Stimulated activated naive CD8-positive, alpha-beta T cell treated with anti-CD3 and anti-CD28 coated beads, Interleukin-15, Interleukin-2, amounts not matched to agents 100 U/mL and 50 U/mL, for 24 hours (primary cell): ENCODE results near the gene FIGLA.
"Not testable (repeated sequence)": the region's sequence is repeated elsewhere in the genome, so short reads cannot be mapped to it uniquely, and the experiment has no call there.

Source experiments
- ATAC-seq: fragments of 150-1000 bp; cut with Tn5 transposase; one replicate; pipeline ENCODE4 v1.10.0; 2021
- DNase-seq: peaks from one replicate; pipeline ENCODE4 v3.0.0; 2021

The FIGLA gene

DNA sequence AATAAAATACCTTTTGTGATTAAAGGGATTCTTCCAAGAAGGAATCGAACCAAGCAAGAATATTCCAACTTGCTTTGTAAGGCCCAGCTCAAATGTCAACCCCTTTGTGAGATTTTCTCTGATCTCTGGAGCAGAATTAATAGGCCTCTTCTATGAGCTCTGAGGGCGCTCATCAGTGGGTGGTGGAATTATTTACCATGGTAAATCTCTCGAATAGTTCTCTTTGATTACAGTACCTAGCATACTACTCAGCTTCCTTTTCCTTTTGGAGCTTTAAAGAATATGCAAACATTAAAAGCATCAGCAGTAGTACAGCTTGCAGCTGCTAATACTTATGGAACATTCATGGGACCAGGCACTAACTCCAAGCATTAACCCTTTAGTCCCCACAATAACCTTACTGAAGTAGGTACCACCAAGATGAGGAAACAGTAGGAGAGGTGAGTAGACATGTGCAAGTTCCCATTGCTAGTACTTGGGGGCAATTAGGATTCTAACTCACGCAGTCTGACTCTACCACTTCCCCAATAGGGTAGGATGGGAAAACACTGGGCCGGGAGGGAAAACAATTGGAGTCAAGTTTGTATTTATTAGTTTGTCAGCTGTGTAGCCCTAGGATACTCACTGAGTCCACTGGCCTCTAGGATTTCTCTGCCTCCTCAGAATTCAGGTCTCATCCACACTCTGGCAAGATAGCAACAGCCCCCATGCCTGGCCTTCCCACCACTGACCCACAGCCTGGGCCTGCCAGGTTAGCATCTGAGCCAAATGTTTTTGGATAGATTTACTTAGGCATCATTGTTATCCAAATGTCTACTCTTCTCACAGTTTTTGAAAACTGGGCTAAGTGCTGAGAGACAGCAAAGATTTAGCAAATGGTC lies 44.1 kb downstream of the FIGLA start:
- DNase-seq = no peak
- ATAC-seq = no peak

DNA sequence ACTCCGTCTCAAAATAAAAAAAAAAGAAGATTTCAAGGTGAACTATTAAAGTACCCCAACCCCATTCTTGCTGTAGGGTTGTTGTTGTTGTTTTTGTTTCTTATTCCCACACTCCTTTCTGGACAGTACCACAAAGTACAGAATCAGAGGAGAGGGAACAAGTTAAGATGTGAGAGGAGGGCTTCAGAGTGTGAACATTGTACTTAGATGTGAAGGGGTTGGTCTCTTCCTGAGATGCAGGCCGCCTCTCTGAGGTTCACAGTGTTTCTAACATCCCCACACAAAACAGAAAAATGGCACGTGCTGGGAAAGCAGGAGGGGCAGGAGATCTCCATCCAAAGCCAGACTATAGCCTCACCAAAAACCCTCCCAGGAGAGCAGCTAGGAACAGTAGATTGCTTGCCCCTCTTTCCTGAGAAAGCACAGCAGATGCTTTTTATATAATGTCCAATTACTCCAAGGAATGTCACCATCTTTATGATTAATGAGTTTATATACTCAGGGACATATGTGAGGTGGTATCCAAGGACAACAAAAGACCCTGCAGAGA lies 45.1 kb downstream of the FIGLA start:
- ATAC-seq = no peak
- no peak for DNase-seq

DNA sequence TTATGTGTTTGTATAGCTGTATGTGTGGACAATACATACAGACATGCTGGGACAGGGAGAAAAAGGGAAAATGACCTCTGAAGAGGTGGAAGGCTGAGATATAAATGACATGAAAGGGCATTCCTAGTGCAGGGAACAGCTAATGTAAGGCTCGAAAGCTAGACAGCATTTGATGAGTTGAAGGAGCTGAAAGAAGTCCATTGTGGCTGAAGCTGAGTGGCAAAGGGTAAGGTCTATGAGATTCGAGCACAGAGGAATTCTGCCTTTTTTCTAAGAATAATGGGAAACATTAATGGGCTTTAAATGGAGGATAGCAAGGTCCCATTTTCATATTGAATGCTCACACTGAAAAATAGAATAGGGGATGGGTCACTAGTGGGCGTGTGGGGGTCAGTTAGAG lies 46.0 kb downstream of the FIGLA start:
- ATAC-seq (no peak), DNase-seq (no peak)

DNA sequence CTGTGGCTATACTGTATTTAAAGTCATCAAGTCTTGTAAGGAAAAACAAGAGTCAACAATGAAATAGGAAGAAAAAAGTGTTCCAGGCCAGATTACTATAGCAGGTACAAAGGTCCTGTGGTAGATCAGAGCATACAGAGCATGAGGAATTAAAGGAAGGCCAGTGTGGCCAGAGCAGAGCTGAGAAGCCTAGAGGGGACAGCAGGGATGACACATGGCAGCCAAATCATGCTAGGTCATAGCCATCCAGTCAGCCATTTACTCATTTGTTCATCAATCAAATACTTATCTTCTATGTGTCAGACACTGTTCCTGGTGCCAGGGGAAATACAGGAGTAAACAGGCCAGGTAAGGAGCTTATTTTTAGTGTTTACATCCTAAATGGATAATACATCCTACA lies 46.8 kb downstream of the FIGLA start:
- no peak for DNase-seq
- ATAC-seq = no peak

GRCh38 chr2:70743068-70743467 lies 47.4 kb downstream of the FIGLA start:
- no peak for ATAC-seq

DNA sequence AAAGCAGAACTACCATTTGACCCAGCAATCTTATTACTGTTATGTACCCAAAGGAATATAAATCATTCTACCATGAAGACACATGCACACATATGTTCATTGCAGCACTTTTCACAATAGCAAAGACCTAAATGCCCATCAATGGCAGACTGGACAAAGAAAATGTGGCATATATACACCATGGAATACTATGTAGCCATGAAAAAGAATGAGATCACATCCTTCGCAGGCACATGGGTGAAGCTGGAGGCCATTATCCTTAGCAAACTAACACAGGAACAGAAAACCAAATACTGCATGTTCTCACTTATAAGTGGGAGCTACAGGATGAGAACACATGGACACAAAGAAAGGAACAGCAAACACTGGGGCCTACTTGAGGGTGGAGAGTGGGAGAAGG lies 51.0 kb downstream of the FIGLA start:
- DNase-seq, ATAC-seq: not testable (repeated sequence)

More at GRCh38 chr2:70743068-70743467, 47.4 kb downstream of the FIGLA start:
- no peak for DNase-seq

DNA sequence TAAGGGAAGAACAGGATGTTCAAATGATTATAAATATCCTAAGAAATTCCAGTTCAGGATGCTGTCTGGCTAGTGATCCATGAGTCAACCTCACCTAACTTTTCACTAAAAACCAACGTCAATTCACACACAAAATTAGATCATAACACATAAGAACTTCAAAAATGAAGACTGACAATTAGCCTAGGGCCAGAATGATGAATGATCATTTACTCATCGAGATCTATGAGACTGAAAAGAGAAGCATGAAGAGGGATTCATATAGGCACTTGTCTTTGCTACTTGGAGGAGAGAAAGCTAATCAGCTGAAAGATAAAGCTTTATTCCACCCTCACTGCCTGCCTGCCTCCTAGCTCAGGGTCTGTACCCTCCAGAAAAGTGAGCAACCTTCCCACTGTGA lies 52.3 kb downstream of the FIGLA start:
- no peak for DNase-seq
- no peak for ATAC-seq

DNA sequence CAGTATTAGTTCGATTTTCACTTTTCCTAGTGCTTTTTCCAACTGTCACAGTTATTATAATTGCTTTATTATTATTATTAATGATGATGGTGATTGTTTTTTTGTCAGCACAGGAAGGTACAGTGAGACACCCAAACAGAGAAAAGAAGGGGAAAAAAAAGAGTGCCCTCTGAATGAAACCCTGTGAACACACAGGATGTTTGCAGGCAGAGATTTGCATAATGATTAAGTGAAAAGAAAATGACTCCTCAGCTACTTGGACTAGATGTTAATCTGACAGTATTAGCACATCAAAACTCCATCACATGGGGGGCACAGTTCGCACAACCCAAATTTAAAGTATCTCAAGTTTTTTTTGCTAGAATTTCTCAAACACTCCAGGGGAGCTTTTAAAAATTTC lies 55.4 kb downstream of the FIGLA start:
- DNase-seq (no peak), ATAC-seq (no peak)

DNA sequence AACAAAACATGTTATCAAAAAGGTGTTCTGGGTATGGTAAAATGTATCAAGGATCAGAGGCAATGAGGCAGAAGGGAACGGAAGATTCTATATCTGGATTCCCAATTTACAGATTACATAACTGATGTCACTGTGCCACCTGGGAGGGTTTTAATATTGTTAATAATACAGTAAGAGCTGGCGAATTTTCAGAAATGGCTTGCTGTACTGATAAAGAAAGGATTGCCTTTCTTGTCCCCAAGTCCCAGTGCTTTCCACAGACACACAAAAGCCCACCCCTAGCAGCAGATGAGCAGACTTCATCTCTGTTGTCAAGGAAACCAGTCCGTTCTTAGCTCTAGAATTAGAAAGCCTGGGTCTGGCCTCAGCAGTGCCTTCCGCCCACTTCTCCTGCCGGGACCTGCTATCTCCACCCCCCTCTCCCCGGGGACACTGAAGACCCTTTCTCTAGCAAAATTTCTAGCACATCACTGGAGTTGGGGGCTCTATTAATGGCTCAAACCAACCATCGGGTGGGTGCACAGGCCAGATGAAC lies 56.7 kb downstream of the FIGLA start:
- DNase-seq (no peak), ATAC-seq (no peak)

DNA sequence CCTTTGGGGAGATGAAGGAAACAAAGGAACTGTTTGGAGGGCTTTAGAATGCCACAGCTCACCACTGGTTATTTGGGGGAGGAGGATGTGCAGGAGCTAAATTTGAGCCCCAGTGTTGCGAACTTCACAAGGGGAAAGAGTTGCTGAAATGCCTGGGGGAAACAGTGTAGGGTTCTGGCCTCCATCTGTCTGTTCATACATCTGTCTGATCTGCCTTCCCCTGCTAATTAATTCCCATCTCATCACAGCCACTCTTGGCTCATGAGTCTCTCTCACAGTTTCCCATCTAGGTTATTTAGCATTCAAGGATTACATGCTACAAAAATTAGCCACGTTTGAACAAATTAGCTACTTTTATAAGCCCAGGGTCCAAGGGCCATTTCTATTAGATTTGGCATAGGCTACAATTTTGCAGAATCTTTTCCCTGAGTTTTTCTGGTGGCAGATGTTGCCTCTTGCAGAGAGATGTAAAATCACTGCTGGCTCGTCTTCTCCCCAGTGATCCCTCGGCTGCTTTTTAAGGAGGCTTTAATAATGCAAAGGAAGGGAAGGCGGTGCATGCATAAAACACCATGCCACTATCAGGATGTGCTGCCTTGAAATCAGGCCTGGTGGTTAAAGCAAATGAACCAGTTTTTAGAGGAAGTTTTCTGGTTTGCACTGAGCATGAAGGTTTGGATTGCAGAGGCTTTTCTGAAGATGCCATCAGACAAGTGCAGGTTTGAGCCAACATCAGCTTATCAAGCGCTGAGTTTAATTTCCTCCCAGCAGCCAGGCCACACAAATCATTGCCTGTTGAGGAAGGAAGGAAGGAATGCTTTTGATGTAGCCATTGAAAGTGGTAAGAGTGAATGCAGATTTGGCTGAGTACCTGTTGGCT lies 57.4 kb downstream of the FIGLA start:
- no peak for ATAC-seq
- DNase-seq = no peak

GRCh38 chr2:70730730-70731129 lies 59.7 kb downstream of the FIGLA start:
- no peak for DNase-seq
- no peak for ATAC-seq

- ATAC-seq = no peak
- DNase-seq = no peak
Measured at GRCh38 chr2:70729647-70730046, 60.8 kb downstream of the FIGLA start.

- DNase-seq (no peak), ATAC-seq (no peak)
Measured at GRCh38 chr2:70728128-70728527, 62.3 kb downstream of the FIGLA start.
